HT1080 (cell line): ENCODE data around the gene VWA2. TPM values are rescaled to one million over a fixed set of nuclear protein-coding genes. Genes with fewer than 3 reads are reported as not detected.

Experiments
- DNase-seq: peaks from one replicate; pipeline ENCODE4 v3.0.0-alpha.2; 2015; ENCODE audit warnings: low read depth
- polyA plus RNA-seq, 2 experiments: library from polyadenylated mRNA; depleted of rRNA; stranded (reverse); fragments of >200 nt; gene quantifications; 2 replicates each; pipeline ENCODE4 v1.2.3, GENCODE V29; 2015
- total RNA-seq: library from RNA; depleted of rRNA; stranded (reverse); fragments of >200 nt; shearing (Covaris generic); gene quantifications from 2 replicates; pipeline ENCODE4 v1.2.3, GENCODE V29; 2014; rRNA removed

The VWA2 gene
- total RNA-seq: not detected in 2 replicates
- not detected in 2 replicates for polyA plus RNA-seq (2015; cell fraction: cytosol; rRNA removed)
- polyA plus RNA-seq (2015; cell fraction: nucleus; rRNA removed): not detected in 2 replicates

- DNase-seq: no peak
Measured at GRCh38 chr10:114239117-114239993, at the start of gene VWA2. VWA2 (plus strand) TSS chr10:114239254; CDS start chr10:114248714, 9,460 bp downstream.

GRCh38 chr10:114189700-114190099 is 49.4 kb upstream of the VWA2 start:
- no peak for DNase-seq

GRCh38 chr10:114195079-114195478 is 44.0 kb upstream of the VWA2 start:
- DNase-seq: peak; percentile 18

- DNase-seq: no peak
Measured at GRCh38 chr10:114199239-114199638, 39.8 kb upstream of the VWA2 start.

GRCh38 chr10:114202812-114203211 is 36.2 kb upstream of the VWA2 start:
- no peak for DNase-seq

GRCh38 chr10:114206902-114207301 is 32.2 kb upstream of the VWA2 start:
- no peak for DNase-seq

- DNase-seq: no peak
Measured at GRCh38 chr10:114207349-114207748, 31.7 kb upstream of the VWA2 start.

- DNase-seq: no peak
Measured at GRCh38 chr10:114208351-114208750, 30.7 kb upstream of the VWA2 start.

- no peak for DNase-seq
Measured at GRCh38 chr10:114212153-114212552, 26.9 kb upstream of the VWA2 start.

GRCh38 chr10:114215033-114215432 is 24.0 kb upstream of the VWA2 start:
- DNase-seq: no peak

GRCh38 chr10:114220281-114220680 is 18.8 kb upstream of the VWA2 start:
- no peak for DNase-seq

- DNase-seq: no peak
Measured at GRCh38 chr10:114221235-114221634, 17.8 kb upstream of the VWA2 start.

- DNase-seq: no peak
Measured at GRCh38 chr10:114223066-114223465, 16.0 kb upstream of the VWA2 start.

- no peak for DNase-seq
Measured at GRCh38 chr10:114228156-114228555, 10.9 kb upstream of the VWA2 start.

GRCh38 chr10:114232561-114233176 is 6.4 kb upstream of the VWA2 start:
- DNase-seq: no peak

- no peak for DNase-seq
Measured at GRCh38 chr10:114233482-114233881, 5.6 kb upstream of the VWA2 start.

- no peak for DNase-seq
Measured at GRCh38 chr10:114234132-114234531, 4.9 kb upstream of the VWA2 start.

- no peak for DNase-seq
Measured at GRCh38 chr10:114239994-114240345, 916 bp downstream of the VWA2 start.

- no peak for DNase-seq
Measured at GRCh38 chr10:114242235-114242634, 3.2 kb downstream of the VWA2 start.

GRCh38 chr10:114243661-114244060 is 4.6 kb downstream of the VWA2 start:
- no peak for DNase-seq

- DNase-seq: no peak
Measured at GRCh38 chr10:114244126-114244525, 5.1 kb downstream of the VWA2 start.

GRCh38 chr10:114245121-114245791 is 6.2 kb downstream of the VWA2 start:
- DNase-seq: peak; percentile 65
